NCI-H187 treated with DMSO at 0.1 percent for 48 hours (cell line): ENCODE data around the gene PPP1R1B.

Experiments used
- DNase-seq: peaks from one replicate; lab custom pipeline; 2025; lab: John Stamatoyannopoulos, UW

Gene PPP1R1B

DNA sequence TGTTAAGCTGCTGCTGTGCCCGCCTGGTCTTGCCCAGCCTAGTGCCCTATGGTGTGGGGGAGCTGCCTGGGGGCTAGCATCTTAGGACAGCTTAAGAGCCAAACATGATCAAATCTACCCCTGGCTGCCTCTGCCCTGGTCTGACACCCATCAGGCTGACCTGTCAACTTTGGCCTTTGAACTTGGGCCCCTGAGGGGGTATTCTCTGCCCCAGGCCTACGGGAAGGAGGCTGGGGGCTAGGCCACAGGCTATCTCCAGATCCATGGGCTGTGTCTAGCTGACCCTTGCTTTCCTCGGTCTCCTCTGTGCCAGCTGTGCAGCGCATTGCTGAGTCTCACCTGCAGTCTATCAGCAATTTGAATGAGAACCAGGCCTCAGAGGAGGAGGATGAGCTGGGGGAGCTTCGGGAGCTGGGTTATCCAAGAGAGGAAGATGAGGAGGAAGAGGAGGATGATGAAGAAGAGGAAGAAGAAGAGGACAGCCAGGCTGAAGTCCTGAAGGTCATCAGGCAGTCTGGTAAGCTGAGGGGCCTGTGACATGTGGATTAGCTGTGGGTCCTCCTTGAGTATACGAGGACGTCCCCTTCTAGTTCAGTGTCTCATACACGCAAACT, 6.9 kb downstream of the PPP1R1B start:
- no peak for DNase-seq

DNA sequence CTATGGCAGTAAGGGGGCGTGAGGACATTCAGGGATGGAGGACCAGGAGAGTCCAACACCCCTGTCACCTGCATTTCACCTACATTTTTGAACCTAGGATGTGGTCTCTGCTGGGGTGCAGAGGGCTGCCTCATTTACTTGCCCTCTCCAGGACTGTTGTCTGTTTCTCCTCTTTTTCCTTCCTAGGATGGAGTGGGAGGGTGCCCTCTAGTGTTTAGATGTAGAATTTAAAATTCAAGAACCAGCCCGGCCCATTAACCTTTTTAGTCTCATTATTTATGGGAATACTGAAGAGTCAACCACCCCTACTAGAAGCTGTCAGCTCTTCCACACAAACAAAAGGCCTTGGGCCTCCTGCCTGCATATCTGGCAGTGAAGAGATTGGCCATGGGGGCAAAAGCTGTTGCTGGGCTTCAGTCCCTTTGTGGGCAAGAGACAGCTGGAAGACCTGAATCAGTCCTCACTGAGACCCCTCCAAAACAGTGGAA, 7.7 kb downstream of the PPP1R1B start:
- no peak for DNase-seq

DNA sequence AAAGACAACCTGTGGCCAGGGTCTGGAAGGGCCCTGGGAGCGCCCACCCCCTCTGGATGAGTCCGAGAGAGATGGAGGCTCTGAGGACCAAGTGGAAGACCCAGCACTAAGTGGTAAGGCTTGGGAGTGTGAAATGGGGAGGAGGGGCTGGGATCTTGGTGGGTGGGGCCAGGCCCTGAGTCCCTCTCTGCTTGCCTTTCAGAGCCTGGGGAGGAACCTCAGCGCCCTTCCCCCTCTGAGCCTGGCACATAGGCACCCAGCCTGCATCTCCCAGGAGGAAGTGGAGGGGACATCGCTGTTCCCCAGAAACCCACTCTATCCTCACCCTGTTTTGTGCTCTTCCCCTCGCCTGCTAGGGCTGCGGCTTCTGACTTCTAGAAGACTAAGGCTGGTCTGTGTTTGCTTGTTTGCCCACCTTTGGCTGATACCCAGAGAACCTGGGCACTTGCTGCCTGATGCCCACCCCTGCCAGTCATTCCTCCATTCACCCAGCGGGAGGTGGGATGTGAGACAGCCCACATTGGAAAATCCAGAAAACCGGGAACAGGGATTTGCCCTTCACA, 8.9 kb downstream of the PPP1R1B start:
- no peak for DNase-seq

DNA sequence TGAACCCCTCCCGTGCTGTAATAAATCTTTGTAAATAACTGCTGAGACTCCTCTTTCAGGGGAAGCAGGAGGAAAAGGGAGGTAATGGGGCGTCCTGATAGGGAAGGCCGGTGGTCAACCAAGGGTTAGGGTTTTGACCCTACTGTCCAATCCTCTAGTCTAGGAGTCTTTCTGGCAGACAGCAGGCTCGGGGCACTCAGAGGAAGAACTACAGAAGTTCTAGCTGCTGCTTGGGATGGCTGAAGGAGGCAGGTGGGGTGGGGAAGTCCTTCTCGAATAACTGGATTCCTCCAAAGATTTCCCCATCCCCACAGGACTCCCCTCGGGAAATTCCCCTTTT, 9.8 kb downstream of the PPP1R1B start:
- no peak for DNase-seq

DNA sequence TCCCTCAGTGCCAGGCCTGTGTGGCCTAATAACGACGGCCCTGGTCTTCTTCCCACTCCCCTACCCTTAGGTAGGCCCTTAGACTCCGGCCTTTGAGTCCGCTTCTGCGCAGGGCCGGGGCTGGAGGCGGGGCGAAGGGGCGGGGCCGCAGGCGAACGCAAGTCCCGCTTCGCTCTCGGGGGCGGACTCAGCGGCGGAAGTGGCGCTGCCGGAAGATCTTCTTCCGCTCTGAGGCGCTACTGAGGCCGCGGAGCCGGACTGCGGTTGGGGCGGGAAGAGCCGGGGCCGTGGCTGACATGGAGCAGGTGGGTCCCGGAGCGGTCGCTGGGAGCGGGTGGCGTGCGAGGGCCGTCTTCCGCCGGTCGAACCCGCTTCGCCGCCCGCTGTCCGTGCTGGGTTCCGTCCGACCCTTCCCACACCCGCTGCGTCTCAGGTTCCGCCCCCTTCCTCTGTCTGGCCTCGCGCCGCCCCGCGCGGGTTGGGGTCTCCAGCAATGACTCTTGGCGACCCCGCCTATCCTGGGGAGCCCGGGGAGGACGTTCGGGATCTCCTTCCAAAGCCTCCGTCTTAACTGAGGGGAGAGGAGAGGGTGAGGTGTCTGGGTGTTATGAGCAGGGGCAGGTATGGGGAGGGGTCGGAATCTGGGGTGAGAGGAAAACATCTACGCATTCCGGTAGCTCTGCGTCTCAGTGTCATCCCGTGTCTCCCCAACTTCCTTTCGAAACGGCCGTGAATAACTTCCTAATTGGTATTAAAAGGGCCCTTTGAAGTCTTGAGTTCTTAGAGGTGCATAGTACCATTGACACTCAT, 10.4 kb downstream of the PPP1R1B start, which contains the start of gene STARD3:
TSS of gene STARD3 (plus strand) at position 218 of the 810 bp plus-strand sequence. CDS start 16,388 bp downstream, outside the sequence.
- peak; percentile 32 for DNase-seq

DNA sequence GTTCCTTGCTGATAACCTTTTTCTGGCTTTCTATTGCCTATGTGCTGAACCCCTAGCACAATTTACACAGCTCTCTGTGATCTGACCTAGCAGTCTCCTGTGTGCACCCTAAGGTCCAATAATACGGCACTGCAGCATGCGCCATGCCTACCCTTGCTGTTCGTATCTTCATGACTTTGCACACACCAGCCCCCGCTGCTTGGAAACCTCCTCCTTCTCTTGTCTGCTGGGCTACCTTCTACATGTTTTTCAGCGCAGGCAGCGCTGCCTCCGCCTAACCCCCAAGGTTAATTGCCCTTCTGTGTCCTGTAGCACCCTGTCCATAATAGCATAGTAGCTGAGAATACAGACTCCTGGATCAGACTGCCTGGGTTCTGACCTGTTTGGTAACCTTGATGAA, 11.6 kb downstream of the PPP1R1B start:
- no peak for DNase-seq

DNA sequence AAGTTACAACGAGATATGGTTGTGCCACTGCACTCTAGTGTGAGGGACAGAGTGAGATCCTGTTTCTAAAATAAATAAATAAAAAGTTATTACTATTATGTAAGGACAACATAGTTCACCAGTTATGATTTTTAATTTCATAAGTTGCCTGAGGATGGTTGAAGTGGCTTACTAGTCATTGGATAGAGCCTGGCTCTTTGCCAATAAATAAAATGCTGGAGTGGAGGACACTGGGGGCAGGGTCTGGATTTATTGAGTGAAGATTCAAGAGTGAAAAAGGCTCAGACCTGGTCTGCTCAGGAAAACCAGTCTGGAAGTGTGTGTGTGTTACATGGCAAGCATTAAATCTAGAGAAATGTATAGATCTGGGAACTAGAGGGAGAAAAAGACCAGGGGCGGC, 12.3 kb downstream of the PPP1R1B start:
- no peak for DNase-seq

DNA sequence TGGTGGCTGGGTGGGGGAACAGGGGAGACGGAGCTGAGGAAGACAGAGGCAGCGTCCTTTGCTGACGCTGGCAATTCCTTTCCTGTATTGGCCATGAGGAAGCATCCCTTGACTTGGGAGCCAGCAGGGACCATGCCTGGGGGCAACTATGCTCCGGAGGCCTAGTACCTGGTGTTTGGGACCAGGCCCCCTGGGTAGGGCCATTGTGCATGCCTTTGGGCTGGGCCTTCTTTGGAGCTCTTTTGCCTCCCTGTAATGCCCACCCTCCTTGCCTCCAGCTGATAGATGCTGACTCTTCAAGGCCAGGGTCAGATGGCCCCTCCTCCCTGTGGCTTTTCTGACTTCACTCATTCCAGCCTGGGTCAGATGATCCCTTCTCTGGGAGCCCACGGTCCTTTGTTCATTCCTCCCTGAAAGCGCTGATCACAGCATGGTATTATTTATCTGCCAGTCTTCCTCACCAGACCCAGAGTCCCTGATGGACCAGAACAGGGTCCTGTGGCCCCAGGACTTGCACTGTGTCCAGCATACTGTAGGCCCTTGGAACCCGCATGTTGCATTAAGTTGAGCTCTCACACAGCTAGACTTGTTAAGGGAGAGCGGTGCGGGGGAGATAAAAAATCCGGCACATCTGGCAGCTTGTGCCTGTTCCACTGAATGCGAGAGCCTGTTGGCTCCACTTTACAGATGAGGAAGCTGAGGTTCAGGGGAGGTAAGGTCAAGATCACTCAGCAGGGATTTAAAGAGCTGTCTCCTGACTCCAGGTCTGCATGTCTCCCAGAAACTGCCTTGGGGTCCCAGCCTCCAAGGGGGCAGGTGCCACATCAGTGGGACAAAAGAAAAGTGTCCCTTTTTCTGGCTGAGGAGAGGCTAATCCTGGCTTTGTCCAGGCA, 13.1 kb downstream of the PPP1R1B start:
- no peak for DNase-seq

DNA sequence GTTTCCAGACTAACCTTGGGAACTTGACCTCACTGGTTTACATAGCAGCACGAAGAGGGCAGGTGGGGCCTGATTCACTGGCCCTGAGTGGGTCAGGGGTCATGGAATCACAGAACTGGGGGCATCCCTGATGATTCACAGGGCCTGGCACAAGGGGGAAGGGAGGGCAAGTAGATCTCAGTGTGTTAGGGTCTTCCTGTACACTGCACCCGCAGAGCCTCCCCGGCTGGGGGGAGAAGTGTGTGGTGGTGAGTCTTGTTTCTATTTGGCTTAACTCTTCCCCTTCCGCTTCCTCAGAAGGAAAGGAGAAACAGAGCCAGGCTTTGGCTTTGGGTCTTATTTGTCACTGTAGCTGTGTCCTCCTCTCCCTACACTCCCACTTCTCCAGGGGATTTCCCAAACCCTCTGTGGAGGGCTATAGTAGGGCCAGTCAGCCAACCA, 13.9 kb downstream of the PPP1R1B start:
- no peak for DNase-seq

DNA sequence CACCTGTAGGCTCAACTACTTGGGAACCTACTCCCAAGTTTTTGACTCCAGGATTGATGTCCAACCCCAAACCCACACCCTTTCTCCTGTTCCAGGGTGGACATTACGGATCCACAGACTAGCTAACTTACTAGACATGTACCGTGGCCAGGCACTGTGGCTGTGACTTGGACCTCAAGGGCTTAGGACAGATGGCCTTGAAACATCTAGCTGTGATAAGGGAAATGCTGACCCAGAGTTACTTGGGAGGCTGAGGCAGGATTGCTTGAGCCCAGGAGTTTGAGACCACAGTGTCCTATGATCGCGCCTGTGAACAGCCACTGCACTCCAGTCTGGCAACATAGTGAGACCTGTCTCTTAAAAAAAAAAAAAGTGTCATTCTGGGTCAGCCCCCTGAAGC, 14.3 kb downstream of the PPP1R1B start:
- no peak for DNase-seq

DNA sequence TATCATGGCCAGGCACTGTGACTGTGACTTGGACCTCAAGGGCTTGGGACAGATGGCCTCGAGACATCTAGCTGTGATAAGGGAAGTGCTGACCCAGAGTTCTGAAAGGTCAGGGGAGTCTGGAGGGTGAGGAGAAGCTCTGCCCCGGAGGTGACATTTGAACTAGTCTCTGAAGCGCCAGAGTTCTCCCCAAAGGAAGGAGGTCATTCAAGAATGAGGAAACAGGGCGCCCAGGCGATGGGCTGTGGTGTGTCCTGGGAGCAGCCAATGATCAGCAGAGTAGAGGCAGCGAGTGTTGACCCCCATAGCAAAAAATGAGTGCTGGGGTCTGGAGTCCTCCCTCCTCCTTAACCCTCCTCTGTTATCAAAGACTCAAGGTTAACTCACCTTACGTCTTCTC, 15.1 kb downstream of the PPP1R1B start:
- no peak for DNase-seq

DNA sequence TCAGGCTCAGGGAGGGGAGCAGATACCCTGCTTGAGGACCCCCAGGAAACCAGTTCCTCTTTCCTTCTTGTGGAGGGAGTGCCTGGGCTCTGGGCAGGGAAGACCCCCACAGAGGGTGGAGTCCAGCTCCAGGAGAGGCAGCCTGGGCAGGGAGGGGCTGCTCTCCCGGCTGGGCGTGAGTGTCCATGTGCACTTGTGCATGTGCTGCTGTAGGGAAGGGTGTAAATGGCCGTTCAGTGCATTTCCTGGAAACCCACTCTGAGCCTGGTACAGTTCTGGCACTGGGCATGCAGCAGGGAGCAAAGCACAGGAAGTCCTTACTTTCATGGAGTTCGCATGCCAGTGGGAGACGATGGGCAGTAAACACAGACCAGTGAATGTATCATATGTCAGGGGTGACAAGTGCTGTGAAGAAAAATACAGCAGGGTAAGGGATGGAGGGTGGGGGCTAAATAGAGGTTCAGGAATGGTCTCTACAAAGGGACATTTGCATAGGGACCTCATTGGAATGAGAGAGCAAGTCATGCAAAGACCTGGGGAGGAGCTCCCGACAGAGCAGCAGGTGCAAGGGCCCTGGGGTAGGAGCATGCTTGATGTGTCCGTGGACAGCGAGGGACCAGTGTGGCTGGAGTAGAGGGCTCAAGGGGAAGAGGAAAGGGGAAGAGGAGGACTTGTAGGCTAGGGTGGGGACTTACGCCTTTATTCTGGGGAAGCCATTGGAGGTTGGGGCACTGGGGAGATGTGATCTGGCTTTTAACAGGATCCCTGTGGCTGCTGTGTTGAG, 15.7 kb downstream of the PPP1R1B start:
- DNase-seq, result no peak

DNA sequence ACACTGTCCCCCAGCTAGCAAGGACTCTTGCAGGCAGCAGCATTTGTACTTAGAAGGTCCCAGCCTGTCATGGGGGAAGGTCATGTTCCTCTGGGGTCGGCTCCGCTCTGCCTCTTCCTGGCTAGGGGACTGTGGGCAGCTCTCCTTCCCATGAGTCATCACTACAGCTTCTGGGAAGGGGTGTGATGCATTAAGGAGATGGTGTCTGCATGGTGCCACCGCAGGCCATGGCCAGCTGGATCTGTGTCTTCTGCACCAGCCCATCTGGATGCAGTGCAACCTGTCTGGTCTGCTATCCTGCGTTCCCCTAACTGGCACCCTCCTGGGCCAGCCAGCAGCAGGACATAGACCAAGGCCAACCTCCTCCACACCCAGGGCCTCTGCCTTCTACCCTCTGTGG, 16.5 kb downstream of the PPP1R1B start:
- no peak for DNase-seq

DNA sequence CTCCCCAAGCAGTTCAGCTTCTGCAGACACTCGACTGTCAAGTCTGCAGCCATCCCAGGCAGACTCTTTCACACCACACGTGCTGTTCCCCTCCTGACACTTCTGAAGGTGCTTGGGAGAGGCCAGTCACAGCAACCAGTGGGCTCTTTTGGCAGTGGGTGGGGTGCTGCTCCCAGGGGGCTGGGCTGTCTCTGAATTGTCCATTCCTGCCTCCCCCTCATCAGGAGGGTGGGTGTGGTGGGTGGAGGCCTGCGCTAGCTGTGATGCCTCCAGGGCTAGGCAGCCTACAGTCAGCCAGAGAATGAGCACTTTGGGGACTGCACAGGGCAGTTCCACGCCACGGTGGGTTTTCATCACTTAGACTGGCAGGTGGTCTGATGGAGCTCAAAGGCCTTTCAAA, 20.5 kb downstream of the PPP1R1B start:
- DNase-seq, result no peak

DNA sequence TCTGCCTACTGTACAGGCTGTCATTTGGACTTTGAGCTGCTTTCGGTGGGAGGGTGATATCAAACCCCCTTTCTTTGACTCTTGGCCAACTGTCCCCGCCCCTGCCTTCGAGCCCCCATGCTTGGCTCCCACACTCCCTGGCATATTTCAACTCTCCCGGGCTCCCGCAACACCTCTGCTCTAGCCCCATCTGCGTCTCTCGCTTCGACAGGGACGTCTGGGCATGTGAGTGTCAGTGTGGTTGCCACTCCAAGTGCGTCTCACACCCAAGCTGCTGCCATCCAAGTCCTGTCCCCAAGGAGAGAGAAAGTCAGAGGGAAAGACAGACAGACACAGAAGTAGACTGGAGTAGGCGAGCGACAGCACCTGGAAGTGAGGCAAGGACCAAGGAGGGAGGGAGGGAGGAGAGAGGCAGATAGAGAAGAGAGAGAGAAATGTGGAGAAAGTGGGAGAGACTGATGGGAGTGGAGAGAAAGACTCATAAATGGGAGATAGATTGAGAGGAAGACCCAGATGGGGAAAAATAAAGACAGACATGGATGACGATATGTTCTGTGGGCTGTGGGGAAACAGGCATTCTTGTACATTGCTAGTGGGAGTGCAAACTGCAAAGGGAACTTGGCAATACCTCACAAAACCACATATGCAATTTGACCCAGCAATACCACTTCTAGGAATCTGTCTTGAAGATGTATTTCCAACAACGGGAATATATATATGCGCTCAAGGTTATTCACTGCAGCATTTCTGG, 22.0 kb downstream of the PPP1R1B start:
- DNase-seq, result no peak

DNA sequence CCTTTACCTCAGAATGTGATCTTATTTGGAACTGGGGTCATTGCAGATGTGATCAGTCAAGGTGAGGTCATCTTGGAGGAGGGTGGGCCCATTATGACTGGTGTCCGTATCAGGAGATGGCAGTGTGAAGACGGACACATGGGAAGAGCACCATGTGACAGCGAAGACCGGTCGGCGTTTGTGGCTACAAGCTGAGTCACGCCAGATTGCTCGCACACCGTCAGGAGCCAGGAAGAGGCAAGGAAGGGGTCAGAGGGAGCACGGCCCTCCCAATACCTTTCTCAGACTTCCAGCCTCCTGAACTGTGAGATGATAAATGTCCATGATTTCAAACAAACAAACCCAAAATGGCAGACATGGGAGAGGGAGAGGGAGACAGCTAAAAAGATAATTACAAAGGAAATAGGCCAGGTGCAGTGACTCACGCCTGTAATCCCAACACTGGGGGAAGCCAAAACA, 23.4 kb downstream of the PPP1R1B start:
- no peak for DNase-seq

DNA sequence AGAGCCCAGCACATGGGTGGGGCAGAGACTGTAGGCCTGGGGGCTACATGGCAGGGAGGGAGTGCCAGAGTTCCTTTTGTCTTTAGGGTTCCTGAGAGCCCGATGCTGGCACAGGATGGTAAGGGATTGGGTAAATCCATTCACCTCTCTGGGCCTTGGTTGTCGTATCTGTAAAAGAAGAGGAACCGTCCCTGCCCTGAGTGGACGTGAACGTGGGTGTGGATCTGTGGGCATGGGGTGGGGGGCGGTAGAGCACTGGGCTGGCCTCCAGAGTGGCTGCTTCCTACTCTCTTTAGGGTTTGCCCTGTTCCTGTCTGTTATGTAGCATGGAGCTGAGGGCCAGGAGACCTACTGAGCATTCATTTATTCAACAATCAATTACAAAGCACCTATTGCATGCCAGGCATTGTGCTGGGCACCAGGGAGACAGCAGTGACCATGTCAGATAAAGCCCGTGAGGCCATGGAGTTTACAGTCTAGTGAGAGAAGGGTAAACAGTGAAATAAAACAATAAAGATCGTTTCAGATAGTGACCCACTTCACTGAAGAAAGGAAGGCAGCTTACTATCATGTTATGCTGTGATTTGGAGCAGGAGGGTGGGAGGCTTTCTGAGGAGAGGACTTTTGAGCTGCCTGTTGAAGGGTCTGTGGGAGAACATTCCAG, 25.3 kb downstream of the PPP1R1B start:
- DNase-seq, result no peak

DNA sequence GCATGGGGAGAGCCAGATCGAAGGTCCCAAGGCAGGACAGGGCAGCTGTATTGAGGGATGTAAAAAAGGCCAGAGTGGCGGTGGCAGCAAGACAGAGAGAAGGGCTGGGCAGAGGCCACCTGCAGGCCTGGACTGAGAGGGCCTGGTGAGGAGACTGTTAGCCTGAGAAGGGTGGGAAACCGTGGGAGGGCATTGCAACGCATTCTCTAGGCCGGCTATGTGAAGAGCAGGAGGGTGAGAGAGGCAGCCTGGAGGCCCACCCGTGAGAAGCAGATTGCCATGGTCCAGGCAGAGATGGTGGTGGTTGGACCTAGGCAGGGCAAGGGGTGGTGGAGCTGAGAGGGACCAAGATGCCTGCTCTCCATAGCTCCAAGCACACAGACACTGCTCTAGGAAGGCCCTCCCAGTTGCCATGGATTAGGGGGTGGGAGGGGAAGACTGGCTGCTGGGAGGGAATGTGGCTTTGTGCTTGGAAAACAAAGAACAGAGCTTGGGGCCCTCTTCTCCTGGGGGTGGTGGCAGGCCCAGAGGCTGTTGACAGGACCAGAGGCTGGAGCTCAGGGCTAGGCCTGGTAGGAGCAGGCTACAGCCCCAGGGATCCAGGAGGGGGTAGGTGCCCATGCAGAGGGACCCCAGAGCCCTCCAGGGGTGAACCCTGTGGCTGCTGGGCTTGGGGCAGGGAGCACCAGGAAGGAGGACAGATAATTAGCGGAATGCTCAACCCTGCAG, 26.0 kb downstream of the PPP1R1B start:
- DNase-seq, result no peak

DNA sequence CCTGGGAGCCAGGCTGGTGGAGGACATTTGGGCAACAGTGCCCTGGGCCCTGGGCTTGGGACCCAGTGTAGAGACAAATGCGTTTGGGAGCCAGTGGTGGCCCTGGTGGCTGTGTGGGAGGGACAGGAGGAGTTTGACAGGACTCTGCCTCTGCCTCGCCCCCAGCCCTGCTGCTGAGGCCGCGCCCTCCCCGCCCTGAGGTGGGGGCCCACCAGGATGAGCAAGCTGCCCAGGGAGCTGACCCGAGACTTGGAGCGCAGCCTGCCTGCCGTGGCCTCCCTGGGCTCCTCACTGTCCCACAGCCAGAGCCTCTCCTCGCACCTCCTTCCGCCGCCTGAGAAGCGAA, 26.5 kb downstream of the PPP1R1B start:
- DNase-seq, result no peak
